HepG2 (cell line): ENCODE measurements around the gene ZNF578. TPM values are rescaled to one million over a fixed set of nuclear protein-coding genes. Genes with fewer than 3 reads are reported as not detected.
"Not testable (repeated sequence)": the region's sequence is repeated elsewhere in the genome, so short reads cannot be mapped to it uniquely, and the experiment has no call there.

Experiments used
- ATAC-seq: fragments of 200-7000 bp; cut with Tn5 transposase; 3 replicates; pipeline ENCODE4 v1.9.1; 2020; ENCODE audit warnings: mild to moderate bottlenecking, moderate library complexity
- BruUV-seq: library from RNA; stranded (reverse); fragments of 400-500 nt; replicated peaks from 2 replicates; lab custom pipeline; 2021; lab: Mats Ljungman, UMichigan
- CTCF ChIA-PET: fragments of 300-600 bp; formaldehyde crosslinking; extraction: SDS; loops from one replicate; lab custom pipeline; 2021; ENCODE audit warnings: low total read pairs, inconsistent platforms, low intra/inter-chr PET ratio; lab: Yijun Ruan, JAX
- POLR2A ChIA-PET: fragments of 350-600 bp; sonication (Branson Sonifier 250); formaldehyde crosslinking; loops from one replicate; lab custom pipeline; 2020; ENCODE audit warnings: antibody characterized with exemption, inconsistent platforms; lab: Yijun Ruan, JAX
- DNase-seq: peaks from one replicate; pipeline ENCODE4 v3.0.0-alpha.2; 2015; ENCODE audit warnings: low spot score
- FAIRE-seq: peaks from 3 replicates; lab custom pipeline; 2011; peaks lifted over from hg19 to GRCh38; lab: Jason Lieb, UNC
- H2AFZ ChIP-seq: one replicate; pipeline ENCODE4 v1.6.1; 2011; ENCODE audit warnings: low read length, inconsistent platforms
- H3K27ac ChIP-seq: fragments of 300-600 bp; 3 replicates; pipeline ENCODE4 v1.8.0; 2011; ENCODE audit warnings: mixed run types, mild to moderate bottlenecking, mixed read lengths, low read length, inconsistent platforms; ENCODE audit not compliant: insufficient read depth; ENCODE audit errors: extremely low read length
- H3K27me3 ChIP-seq, 2 experiments: fragments of 200-600 bp in 1 of 2; 2 replicates in 1 of 2; 3 replicates in 1 of 2; pipeline versions ENCODE4 v1.6.0 to v1.8.0; 2011; ENCODE audit warnings: low read length in 2 of 2, mild to moderate bottlenecking in 2 of 2, moderate library complexity in 2 of 2, inconsistent platforms in 1 of 2; ENCODE audit not compliant: insufficient read depth in 2 of 2, control insufficient read depth in 1 of 2
- H3K36me3 ChIP-seq, 2 experiments: fragments of 200-600 bp in 1 of 2; replicated peaks in 1 of 2; 2 replicates in 1 of 2; 3 replicates in 1 of 2; pipeline versions ENCODE4 v1.5.1 to v1.8.0; 2011; ENCODE audit warnings: low read length in 2 of 2, inconsistent platforms in 1 of 2; ENCODE audit not compliant: insufficient read depth in 2 of 2, control insufficient read depth in 1 of 2
- H3K4me1 ChIP-seq: 2 replicates; pipeline ENCODE4 v1.5.1; 2012; ENCODE audit warnings: low read length, inconsistent platforms; ENCODE audit not compliant: insufficient read depth
- H3K4me2 ChIP-seq: 2 replicates; pipeline ENCODE4 v1.6.0; 2011; ENCODE audit warnings: low read depth, low read length, inconsistent platforms
- H3K4me3 ChIP-seq, 3 experiments: fragments of 200-600 bp in 1 of 3; sonication (generic), shearing (Covaris generic) in 1 of 3; replicated peaks in 1 of 3; 2 replicates each; pipeline ENCODE4 v1.5.1; 2011 to 2016; ENCODE audit warnings: low read length in 3 of 3, inconsistent platforms in 2 of 3, low read depth in 2 of 3, mild to moderate bottlenecking in 2 of 3, control low read depth in 1 of 3, mixed read lengths in 1 of 3; ENCODE audit not compliant: insufficient read depth in 1 of 3
- H3K79me2 ChIP-seq: one replicate; pipeline ENCODE4 v1.6.1; 2011; ENCODE audit warnings: low read length, inconsistent platforms; ENCODE audit not compliant: insufficient read depth
- H3K9ac ChIP-seq: 2 replicates; pipeline ENCODE4 v1.6.0; 2011; ENCODE audit warnings: mild to moderate bottlenecking, low read depth, low read length, inconsistent platforms; ENCODE audit not compliant: insufficient read depth
- H3K9me3 ChIP-seq: 2 replicates; pipeline ENCODE4 v1.5.1; 2012; ENCODE audit warnings: mild to moderate bottlenecking, low read length
- H4K20me1 ChIP-seq: 2 replicates; pipeline ENCODE4 v1.6.0; 2011; ENCODE audit warnings: inconsistent platforms, mild to moderate bottlenecking, low read length, moderate library complexity; ENCODE audit not compliant: insufficient read depth
- CCAR2 ChIP-seq: fragments of 200-400 bp; formaldehyde crosslinking; optimal IDR thresholded peaks from 2 replicates; pipeline ENCODE3; 2018; ENCODE audit warnings: low read depth, mild to moderate bottlenecking, low read length, moderate library complexity
- FOXO1 ChIP-seq: sonication (generic); formaldehyde crosslinking; IDR thresholded peaks from 2 replicates; pipeline ENCODE4 v1.4.0; 2020; ENCODE audit warnings: missing genetic modification reagents
- KLF11 ChIP-seq: IDR thresholded peaks from 2 replicates; pipeline ENCODE4 v1.6.1; 2016; ENCODE audit warnings: missing compliant biosample characterization
- KLF16 ChIP-seq, 2 experiments: sonication (generic) in 1 of 2; formaldehyde crosslinking in 1 of 2; IDR thresholded peaks; 2 replicates each; pipeline versions ENCODE4 v1.6.1 to v1.8.0; 2016 to 2023; ENCODE audit warnings: missing genetic modification reagents in 2 of 2, missing compliant biosample characterization in 1 of 2
- POGZ ChIP-seq: sonication (generic); formaldehyde crosslinking; IDR thresholded peaks from 2 replicates; pipeline ENCODE4 v1.4.0; 2020; ENCODE audit warnings: mild to moderate bottlenecking, missing genetic modification reagents
- RARA ChIP-seq: IDR thresholded peaks from 2 replicates; pipeline ENCODE4 v1.6.1; 2016; ENCODE audit warnings: missing genetic modification reagents, missing compliant biosample characterization
- REXO4 ChIP-seq: sonication (generic); formaldehyde crosslinking; IDR thresholded peaks from 2 replicates; pipeline ENCODE4 v1.8.0; 2022; ENCODE audit warnings: missing genetic modification reagents, mild to moderate bottlenecking, borderline replicate concordance
- SYNCRIP ChIP-seq: fragments of 200-400 bp; formaldehyde crosslinking; IDR thresholded peaks from 2 replicates; pipeline ENCODE4 v1.6.1; 2018; ENCODE audit warnings: mild to moderate bottlenecking, low read depth, low read length; ENCODE audit not compliant: insufficient read depth
- ZNF430 ChIP-seq: sonication (generic); formaldehyde crosslinking; IDR thresholded peaks from 2 replicates; pipeline ENCODE4 v1.9.0; 2021; ENCODE audit warnings: mild to moderate bottlenecking, missing genetic modification reagents
- ZNF772 ChIP-seq: sonication (generic); formaldehyde crosslinking; IDR thresholded peaks from 2 replicates; pipeline ENCODE4 v1.5.0; 2020; ENCODE audit warnings: mild to moderate bottlenecking, missing genetic modification reagents
- WGBS: methylation state at CpG from one replicate; pipeline ENCODE4 v1.1.6; 2017; ENCODE audit warnings: low lambda C conversion rate; 5-methylcytosine and 5-hydroxymethylcytosine counted together
- in situ Hi-C: cut with HindIII; loops from 2 replicates; pipeline ENCODE4 v1.10.0; 2017; ENCODE audit warnings: low pct_unique_long_range_greater_than_20kb; ENCODE audit not compliant: extremely low pct_ligation_motif_present
- intact Hi-C: fragments of 100-400 bp; cut with micrococcal nuclease; formaldehyde crosslinking; loops from one replicate; pipeline ENCODE4 v1.10.0; 2022; ENCODE audit not compliant: unreplicated experiment
- polyA plus RNA-seq, 8 experiments: library from polyadenylated mRNA; depleted of rRNA in 3 of 8; stranded (reverse) in 7 of 8; unstranded in 1 of 8; fragments of >200 nt; fragmentation: Illumina TruSeq in 4 of 8; extraction: Trizol in 4 of 8; gene quantifications; 2 replicates each; pipeline versions ENCODE4 v1.2.1 to v1.2.3, GENCODE V29; 2011 to 2016; ENCODE audit warnings: low read depth in 4 of 8, missing spikeins in 1 of 8, mixed read lengths in 1 of 8; ENCODE audit not compliant: insufficient read depth in 1 of 8
- total RNA-seq, 5 experiments: library from RNA; depleted of rRNA; stranded (reverse); fragments of >200 nt; fragmentation: Illumina TruSeq; extraction: Trizol; gene quantifications; 2 replicates each; pipeline ENCODE4 v1.2.3, GENCODE V29; 2016; ENCODE audit warnings: low read depth in 1 of 5
- TF ChIP-seq, protein P1 (sequence below), 2 experiments: IDR thresholded peaks; 2 replicates each; pipeline ENCODE4 v1.6.1; 2011 to 2012; ENCODE audit warnings: low read length in 2 of 2, borderline replicate concordance in 1 of 2, low read depth in 1 of 2, mild to moderate bottlenecking in 1 of 2, moderate library complexity in 1 of 2

The ZNF578 gene
- total and polyA plus RNA-seq, 2 of the 13 experiments (the other 11 are each of a cell fraction or from before 2014, with no cell fraction given) = not detected

DNA sequence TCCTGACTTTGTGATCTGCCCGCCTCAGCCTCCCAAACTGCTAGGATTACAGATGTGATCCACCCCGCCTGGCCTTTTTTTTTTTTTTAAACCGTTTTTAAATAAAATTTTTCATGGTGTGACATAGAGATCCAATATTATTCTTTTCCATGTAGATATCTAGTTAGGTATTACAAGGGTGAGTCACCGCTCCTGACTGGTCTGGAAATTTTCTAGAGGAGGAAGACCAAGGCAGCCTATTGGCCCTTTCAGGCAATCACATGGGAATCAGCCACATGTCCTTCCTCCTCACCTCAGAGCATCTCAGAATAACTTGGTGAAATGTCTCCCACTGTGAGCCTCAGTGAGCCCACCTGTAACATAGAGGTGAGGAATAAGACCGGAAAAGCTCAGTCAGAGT, 87.8 kb downstream of the ZNF578 start:
- POLR2A ChIA-PET = interaction anchor here (1.2 kb wide), 1 partner anchor 14 kb away, joined by 3 read pairs; no protein-coding TSS in a partner anchor
- H3K9me3 ChIP-seq, intact Hi-C loops: not testable (repeated sequence)

DNA sequence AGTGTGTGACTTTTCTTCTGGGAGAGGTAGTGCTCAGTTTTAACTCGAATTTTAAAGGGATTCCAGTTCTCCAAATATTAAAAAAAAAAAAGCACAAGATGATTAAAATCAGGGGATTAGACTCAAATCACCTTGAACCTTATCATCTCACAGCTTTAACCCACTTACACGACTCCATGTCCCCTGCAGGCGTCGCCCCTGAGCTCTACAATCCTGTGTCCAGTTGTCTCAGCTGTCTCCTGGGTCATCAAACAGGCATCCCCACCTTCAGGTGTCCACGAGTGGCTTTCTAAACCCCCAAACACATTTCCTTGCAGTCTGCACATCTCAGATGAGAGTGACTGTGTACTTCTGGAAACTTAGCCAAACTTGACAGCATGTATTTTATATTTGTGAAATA, 88.3 kb downstream of the ZNF578 start:
- in situ Hi-C loops = no loop called here

More for the DNA sequence above, 87.8 kb downstream of the ZNF578 start:
- CTCF ChIA-PET, ATAC-seq, H3K79me2 ChIP-seq, H2AFZ ChIP-seq, H3K27me3 ChIP-seq, H3K4me1 ChIP-seq, H3K27ac ChIP-seq, DNase-seq, H3K9ac ChIP-seq, in situ Hi-C loops, BruUV-seq, FAIRE-seq, H3K4me2 ChIP-seq, H3K4me3 ChIP-seq, H4K20me1 ChIP-seq: not testable (repeated sequence)
- H3K36me3 ChIP-seq = peaks cover 0 to 14% of the 10 kb centered on the region in 2 experiments; a peak in 1 of 5 replicates
- 87% methylated on average over 5 of the region's 5 CpGs for WGBS

DNA sequence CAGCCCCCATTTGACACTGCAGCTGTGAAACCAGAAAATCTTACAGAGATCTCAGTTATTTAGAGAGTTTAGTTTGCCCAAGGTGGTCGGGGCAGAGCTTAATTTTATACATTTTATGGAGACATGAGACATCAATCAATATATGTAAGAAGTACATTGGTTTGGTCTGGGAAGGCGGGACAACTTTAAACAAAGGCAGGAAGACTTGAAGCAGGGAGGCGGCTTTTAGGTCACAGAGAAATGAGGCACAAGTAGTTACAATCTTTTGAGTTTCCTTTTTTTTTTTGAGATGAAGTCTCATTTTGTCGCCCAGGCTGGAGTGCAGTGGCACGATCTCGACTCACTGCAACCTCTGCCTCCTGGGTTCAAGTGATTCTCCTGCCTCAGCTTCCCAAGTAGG, 89.2 kb downstream of the ZNF578 start:
- intact Hi-C loops, CTCF ChIA-PET, FAIRE-seq, in situ Hi-C loops, H3K79me2 ChIP-seq, H3K9ac ChIP-seq, H3K27ac ChIP-seq, H3K4me1 ChIP-seq, BruUV-seq, H2AFZ ChIP-seq, ATAC-seq, H4K20me1 ChIP-seq, H3K4me3 ChIP-seq, DNase-seq, H3K9me3 ChIP-seq, H3K4me2 ChIP-seq, H3K27me3 ChIP-seq: not testable (repeated sequence)
- POLR2A ChIA-PET = interaction anchor here (1.2 kb wide), 1 partner anchor 16 kb away, joined by 3 read pairs; no protein-coding TSS in a partner anchor
- H3K36me3 ChIP-seq = peaks cover 0 to 19% of the 10 kb centered on the region in 2 experiments; a peak in 2 of 5 replicates
- WGBS = 92% methylated on average over 6 of the region's 6 CpGs

More for the DNA sequence above, 88.3 kb downstream of the ZNF578 start:
- Histone ChIP-seq H3K4me2 (no peak overlapping the region), H3K36me3 (peaks cover 0 to 17% of the 10 kb centered on the region in 2 experiments; a peak in 1 of 5 replicates), H3K27me3 (no peaks in the 10 kb centered on the region), H3K9me3 (peaks cover 8% of the 10 kb centered on the region; the same call in 1 of the 2 replicates), H3K9ac (no peak overlapping the region), H3K4me1 (no peaks in the 10 kb centered on the region), H2AFZ (no peak overlapping the region), H3K27ac (no peak overlapping the region), H3K4me3 (no peak overlapping the region), H4K20me1 (no peaks in the 10 kb centered on the region), H3K79me2 (no peaks in the 10 kb centered on the region)
- DNase-seq (no peak), ATAC-seq (no peak), FAIRE-seq (no peak)
- intact Hi-C loops = no loop called here
- TF ChIP-seq POGZ (CRISPR knock-in tag) (no peak), FOXO1 (CRISPR knock-in tag) (no peak), CCAR2 (no peak), REXO4 (CRISPR knock-in tag) (no peak), ZNF430 (CRISPR knock-in tag) (no peak), ZNF772 (CRISPR knock-in tag) (no peak), SYNCRIP (no peak), RARA (no peak), KLF11 (CRISPR knock-in tag) (no peak), KLF16 (CRISPR knock-in tag; IDR thresholded peaks at IDR 0.05) (no peak)
- TF ChIP-seq, protein P1, sequence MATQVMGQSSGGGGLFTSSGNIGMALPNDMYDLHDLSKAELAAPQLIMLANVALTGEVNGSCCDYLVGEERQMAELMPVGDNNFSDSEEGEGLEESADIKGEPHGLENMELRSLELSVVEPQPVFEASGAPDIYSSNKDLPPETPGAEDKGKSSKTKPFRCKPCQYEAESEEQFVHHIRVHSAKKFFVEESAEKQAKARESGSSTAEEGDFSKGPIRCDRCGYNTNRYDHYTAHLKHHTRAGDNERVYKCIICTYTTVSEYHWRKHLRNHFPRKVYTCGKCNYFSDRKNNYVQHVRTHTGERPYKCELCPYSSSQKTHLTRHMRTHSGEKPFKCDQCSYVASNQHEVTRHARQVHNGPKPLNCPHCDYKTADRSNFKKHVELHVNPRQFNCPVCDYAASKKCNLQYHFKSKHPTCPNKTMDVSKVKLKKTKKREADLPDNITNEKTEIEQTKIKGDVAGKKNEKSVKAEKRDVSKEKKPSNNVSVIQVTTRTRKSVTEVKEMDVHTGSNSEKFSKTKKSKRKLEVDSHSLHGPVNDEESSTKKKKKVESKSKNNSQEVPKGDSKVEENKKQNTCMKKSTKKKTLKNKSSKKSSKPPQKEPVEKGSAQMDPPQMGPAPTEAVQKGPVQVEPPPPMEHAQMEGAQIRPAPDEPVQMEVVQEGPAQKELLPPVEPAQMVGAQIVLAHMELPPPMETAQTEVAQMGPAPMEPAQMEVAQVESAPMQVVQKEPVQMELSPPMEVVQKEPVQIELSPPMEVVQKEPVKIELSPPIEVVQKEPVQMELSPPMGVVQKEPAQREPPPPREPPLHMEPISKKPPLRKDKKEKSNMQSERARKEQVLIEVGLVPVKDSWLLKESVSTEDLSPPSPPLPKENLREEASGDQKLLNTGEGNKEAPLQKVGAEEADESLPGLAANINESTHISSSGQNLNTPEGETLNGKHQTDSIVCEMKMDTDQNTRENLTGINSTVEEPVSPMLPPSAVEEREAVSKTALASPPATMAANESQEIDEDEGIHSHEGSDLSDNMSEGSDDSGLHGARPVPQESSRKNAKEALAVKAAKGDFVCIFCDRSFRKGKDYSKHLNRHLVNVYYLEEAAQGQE (IDR thresholded peaks at IDR 0.05; ENCODE audit: borderline replicate concordance in 1 of 2, low read depth in 1 of 2, low read length in 2 of 2) = no peak
- WGBS = 83% methylated on average over 5 of the region's 5 CpGs
- CTCF ChIA-PET = no interaction called here
- POLR2A ChIA-PET = interaction anchor here (1.2 kb wide), 1 partner anchor 15 kb away, joined by 3 read pairs; no protein-coding TSS in a partner anchor
- no TSS peak for BruUV-seq
